Loucy (cell line): ENCODE results near the gene VILL.

ENCODE experiments used
- EZH2phosphoT487 ChIP-seq: fragments of 200-600 bp; IDR thresholded peaks from 2 replicates; pipeline ENCODE4 v1.6.1; 2018; ENCODE audit warnings: antibody characterized with exemption, mild to moderate bottlenecking, moderate library complexity, borderline replicate concordance
- TF ChIP-seq, protein P1 (sequence below): fragments of 200-600 bp; sonication (generic); conservative IDR thresholded peaks from 2 replicates; pipeline ENCODE4 v1.5.1; 2014; ENCODE audit warnings: mild to moderate bottlenecking, antibody characterized with exemption, low read length

DNA sequence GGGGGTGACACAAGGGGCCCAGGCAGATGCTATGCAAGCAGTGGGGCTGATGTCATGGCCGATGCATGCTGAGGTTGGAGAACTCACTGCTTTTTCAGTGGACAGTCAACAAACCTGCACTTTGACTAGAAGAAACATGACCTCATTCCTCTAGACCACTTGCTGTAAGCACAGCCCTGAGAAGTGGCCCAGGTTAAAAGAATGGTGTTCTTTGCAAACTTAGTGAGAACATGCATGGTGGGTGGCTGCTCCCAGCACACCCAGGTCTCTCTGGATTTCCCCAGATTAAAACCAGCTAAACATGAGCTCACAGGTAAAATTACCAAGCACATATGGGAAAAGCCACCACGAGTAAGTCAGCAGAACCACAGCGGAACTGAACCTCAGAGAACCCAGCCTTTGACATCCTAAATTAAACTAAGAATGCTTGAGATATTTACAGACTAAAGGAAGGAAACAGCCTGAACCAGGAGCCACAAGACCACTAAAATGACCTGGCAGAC is 64.0 kb downstream of the VILL start:
- TF ChIP-seq, protein P1, sequence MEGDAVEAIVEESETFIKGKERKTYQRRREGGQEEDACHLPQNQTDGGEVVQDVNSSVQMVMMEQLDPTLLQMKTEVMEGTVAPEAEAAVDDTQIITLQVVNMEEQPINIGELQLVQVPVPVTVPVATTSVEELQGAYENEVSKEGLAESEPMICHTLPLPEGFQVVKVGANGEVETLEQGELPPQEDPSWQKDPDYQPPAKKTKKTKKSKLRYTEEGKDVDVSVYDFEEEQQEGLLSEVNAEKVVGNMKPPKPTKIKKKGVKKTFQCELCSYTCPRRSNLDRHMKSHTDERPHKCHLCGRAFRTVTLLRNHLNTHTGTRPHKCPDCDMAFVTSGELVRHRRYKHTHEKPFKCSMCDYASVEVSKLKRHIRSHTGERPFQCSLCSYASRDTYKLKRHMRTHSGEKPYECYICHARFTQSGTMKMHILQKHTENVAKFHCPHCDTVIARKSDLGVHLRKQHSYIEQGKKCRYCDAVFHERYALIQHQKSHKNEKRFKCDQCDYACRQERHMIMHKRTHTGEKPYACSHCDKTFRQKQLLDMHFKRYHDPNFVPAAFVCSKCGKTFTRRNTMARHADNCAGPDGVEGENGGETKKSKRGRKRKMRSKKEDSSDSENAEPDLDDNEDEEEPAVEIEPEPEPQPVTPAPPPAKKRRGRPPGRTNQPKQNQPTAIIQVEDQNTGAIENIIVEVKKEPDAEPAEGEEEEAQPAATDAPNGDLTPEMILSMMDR: no peak
- TF ChIP-seq EZH2phosphoT487: no peak
